ENCODE measurements around the gene RNF26.

DNA sequence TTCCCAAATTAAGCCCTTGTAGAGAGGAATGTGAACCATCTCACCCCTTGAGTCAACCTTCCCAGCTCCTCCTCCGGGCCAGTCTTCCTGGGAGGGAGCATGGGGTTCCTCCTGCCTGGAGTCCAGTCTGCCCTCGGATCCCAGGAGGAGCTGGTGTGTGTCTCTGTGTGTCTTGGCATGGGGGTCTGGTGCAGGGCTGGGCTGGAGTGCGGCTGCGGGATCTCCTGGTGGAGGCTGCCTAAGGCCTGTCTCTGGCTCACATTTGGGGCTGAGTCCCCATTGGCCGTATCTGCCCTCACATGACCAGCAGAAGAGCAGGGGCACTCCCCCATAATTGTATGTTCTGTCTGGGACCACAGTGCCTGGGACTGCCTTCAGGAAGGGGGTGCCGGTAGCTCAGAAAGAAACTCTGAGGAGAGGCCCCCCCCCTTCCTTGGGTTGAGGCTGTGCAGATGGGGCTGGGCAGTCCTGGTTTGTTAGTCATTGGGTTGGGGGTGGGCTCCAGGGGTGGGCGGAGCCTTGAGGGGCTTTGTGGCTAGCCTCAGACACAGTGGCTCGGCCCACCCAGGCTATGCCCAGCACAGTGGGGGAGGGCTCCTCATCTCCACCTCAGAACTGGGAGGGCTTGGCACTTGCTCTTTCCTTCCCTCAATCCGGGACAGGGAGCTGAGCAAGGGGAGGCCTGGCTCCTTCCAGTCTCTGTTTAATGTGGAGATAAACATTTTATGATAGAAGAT is 3.4 kb downstream of the RNF26 start:
- TF ChIP-seq CTCF (IDR thresholded peaks at IDR 0.05; ENCODE audit: low read length) (no peak), EZH2 (IDR thresholded peaks at IDR 0.05; ENCODE audit: borderline replicate concordance, low read length) (no peak)

Measured in OCI-LY1 (cell line).